ENCODE measurements around the gene CHCHD6.
A peak's percentile ranks its signal among the peaks of the same experiment; 100 is the strongest.

Gene CHCHD6

GRCh38 chr3:126745760-126746394 is 41.8 kb downstream of the CHCHD6 start:
- no peak for DNase-seq

DNA sequence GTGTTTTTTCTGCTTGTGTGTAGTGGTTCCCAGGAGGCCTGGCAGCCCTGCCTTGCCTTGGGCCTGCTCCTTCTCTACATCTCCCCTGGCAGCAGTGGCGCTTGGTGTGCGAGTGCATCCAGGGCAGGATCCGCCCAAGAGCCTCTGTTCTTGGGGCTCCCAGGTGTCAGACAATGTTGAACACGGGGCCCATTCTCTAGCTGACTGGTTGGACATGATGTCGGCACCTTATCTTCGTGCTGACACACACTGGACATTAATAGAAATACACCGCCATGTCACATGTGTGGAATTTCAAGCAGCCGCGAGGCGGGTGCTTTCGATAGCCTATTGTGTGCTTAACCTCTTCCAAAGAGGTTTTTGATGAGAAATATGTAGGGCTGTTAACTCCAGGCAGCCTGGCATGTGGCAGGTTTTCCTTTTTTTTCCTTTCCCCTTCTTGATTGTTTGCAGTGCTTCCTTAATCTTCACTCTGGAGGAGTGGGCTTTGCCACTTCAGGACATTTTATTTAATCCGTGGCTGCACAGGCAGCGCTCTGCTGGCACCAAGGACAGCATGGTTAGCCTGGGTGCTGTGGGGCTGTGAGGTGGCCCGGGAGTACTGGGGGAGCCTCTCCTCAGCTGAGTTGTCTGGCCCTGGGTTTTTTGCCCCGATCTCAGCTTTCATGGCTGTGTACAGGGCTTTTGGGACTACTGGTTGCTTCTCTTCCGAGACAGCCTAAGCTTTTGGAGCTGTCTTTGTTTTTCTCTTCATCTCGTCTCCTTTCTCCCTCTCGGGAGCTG is 42.5 kb downstream of the CHCHD6 start:
- peak; percentile 53 for DNase-seq

GRCh38 chr3:126747768-126748167 is 43.7 kb downstream of the CHCHD6 start:
- DNase-seq, result no peak

GRCh38 chr3:126748701-126749546 is 44.9 kb downstream of the CHCHD6 start:
- DNase-seq, result no peak

GRCh38 chr3:126749547-126749875 is 45.5 kb downstream of the CHCHD6 start:
- DNase-seq, result no peak

DNA sequence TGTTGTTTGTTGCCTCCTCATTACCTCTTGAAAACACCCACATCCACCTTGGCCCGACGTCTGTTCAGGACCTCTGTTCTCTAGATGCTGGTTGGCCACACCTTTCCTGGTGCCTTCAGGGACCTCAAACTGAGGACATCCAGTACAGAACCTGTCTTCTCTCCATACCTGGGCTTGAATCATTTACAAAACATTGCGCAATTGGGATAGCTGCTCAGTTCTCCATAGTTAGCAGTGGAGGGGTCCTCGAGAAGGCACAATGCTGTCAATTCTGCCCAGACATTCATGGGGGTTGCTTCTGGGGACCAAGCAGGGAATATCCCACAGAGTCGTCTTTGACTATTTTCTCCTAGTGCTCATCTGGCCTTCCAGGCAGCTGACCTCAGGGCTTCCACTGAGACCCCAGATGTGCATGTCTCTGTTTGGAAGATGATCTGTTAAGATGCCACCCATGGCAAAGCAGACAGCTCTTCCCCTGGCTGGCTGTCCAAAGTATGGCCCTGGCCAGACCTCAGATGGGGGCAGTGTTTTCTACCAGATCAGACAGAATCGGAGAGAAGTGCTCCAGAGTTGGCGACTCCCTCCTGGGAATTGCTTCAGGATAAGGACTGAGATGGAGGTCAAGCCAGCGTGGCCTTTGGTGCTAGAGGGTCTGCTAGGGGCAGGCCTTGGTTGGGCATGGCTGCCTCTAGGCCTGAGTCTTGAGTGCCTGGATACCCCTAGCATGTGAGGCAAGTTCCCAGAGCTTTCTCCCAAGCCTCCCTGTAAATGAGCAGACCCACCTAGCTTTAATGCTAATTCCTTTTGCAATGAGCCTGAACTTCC is 46.1 kb downstream of the CHCHD6 start:
- no peak for DNase-seq

- DNase-seq, result no peak
These were observed 46.7 kb downstream of the CHCHD6 start for GRCh38 chr3:126750756-126751121.

DNA sequence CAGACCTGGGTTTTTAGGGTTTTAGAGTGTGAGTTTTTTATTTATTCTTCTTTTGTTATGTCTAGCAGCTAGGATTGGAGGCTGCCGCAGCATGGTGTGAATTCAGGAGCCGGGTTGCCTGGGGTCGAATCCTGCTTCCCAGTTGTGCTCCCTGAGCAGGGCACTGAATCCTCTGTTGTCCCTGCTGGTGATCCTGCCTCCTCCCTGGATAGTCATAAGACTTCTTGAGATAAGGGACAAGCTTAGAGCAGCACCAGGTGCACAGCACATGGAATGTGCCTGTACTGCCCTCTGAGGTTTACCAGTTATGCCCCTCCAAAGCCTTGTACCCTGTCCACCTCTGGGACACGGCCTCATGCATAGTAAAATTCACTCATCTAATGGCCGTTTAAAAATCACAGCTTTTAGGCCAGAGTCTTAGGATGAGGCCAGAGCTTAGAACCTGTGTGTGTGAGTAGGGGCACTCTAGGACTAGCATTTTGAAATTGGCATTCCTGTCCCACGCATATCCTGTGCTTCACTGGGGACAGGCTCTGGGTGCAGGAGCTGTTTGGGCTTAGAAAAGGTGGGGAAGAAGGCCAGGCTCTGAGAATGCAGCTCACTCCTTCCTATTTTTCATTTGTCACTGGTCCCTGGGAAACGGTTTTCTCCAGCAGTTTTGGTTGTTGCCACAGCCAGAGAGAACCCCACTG is 47.7 kb downstream of the CHCHD6 start:
- DNase-seq, result no peak

GRCh38 chr3:126752303-126753190 is 48.5 kb downstream of the CHCHD6 start:
- DNase-seq, result peak; percentile 78

- peak; percentile 75 for DNase-seq
These were observed 49.4 kb downstream of the CHCHD6 start for GRCh38 chr3:126753191-126754160.

DNA sequence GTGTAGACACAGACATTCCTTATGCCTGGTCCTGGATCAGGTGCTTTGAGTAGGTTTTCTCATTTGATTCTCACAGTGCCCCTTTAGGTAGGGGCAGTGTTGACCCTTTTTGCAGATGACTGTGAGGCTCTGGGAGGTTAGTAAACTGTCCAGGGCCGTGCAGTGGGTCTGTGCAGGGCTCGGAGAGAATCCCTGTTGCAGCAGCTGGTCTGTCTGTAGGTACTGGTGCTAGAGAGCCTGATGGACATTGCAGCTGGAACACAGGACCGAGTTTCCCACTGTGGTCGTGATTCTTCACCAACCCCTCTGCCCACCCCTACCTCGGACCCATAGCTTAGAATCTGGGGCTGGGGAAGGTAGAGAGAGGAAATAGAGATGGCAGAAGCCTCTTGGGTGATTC is 51.8 kb downstream of the CHCHD6 start:
- no peak for DNase-seq

DNA sequence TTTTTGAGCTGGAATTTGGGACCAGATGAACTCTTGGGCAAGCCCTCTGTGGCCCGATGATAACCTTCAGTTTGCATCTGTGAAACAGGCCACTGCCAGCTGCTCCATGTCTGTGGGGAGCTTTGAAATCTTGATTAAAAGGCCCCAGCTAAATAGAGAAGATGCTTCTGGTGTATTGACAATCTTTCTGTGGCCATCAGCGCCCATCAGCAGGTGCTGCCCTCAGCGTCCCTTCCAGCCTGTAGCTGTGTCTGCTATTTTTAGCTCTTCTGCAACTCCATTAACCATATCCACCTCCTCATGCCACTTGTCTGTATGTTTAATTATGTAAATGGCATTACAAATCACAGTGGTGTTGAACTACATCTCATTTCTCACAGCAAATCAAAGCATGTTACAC is 54.0 kb downstream of the CHCHD6 start:
- no peak for DNase-seq

- DNase-seq, result no peak
These were observed 54.8 kb downstream of the CHCHD6 start for GRCh38 chr3:126758882-126759281.

GRCh38 chr3:126760541-126760940 is 56.5 kb downstream of the CHCHD6 start:
- no peak for DNase-seq

- no peak for DNase-seq
These were observed 59.0 kb downstream of the CHCHD6 start for GRCh38 chr3:126763035-126763434.

DNA sequence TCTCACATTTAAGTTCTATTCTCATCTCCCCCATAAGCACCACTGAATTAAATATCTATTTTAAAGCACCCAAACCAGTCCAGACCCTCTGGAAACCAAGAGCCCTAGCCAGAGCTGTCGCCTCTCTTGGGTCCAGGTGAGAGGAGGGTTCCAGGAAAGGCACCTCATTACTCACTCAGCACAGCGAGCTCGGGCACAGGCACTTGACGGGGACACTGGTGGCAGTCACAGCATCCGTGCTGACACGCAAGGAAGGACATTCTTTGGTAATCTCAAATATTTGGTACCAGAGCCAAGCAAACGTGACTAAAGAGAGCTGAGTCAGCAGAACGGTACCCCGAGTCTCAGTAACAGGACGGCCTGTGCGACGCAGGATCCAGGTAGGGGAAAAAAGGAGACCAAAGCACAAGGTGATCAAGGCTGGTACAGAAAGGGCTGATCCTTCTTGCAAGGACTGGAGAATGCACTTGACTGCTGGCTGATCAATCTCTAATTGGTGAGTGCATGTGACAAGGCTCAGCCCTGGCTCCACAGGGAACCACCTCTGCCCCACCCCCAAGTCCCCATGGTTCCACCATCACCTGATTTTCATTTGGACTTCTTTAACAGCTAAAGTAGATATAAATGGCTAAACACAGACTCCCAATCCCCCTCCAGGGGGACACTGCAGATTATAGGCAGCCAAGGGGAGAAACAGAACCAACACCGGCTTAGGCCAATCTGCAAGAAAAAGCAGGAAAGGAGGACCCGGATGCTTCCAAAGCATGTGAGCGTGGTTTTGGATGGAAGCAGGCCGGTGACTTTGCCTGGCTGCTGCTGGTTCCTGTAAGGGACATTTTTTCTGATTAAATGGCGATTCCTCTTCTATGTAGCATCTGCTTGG is 61.4 kb downstream of the CHCHD6 start:
- DNase-seq, result no peak

DNA sequence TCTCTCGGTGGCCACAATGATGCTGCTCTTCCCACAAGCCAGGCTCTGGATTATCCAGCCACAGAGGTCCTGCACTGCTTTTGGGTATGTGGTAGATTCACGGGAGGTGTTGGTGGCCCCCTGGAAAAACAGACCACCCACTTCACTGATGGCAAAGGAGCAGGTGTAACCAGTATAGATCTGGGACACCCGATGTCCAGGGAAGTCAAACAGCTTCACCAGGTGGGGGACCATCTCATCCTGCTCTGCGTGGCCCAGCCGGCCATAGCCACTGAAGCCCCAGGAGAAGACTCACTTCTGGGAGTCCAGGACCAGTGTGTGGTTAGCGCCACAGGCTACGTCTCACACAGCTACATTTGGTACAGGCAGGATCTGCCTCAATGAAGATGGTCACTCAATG is 62.6 kb downstream of the CHCHD6 start:
- DNase-seq, result no peak

DNA sequence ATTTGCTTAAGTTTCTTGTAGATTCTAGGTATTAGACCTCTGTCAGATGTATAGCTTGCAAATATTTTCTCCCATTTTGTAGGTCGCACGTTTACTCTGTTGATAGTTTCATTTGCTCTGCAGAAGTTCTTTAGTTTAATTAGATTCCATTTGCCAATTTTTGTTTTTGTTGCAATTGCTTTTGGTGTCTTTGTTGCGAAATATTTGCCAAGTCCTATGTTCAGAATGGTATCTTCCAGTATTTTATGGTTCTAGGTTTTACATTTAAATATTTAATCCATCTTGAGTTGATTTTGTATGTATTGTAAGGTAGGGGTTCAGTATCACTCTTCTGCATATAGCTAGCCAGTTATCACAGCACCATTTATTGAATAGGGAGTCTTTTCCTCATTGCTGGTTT is 64.9 kb downstream of the CHCHD6 start:
- no peak for DNase-seq

GRCh38 chr3:126770096-126770495 is 66.1 kb downstream of the CHCHD6 start:
- no peak for DNase-seq
